Loucy (cell line): Measurements from ENCODE around the gene FREM2.

Experiments used
- H2AFZ ChIP-seq: fragments of 200-600 bp; sonication (generic); 2 replicates; pipeline ENCODE4 v1.6.0; 2016; ENCODE audit warnings: antibody characterized with exemption, mild to moderate bottlenecking, low read length, moderate library complexity
- H3F3A ChIP-seq: fragments of 200-600 bp; 2 replicates; pipeline ENCODE4 v1.6.0; 2016; ENCODE audit warnings: antibody characterized with exemption, low read depth, mild to moderate bottlenecking
- H3K27me3 ChIP-seq: fragments of 200-600 bp; sonication (generic); 2 replicates; pipeline ENCODE4 v1.6.1; 2014; ENCODE audit warnings: low read length, mild to moderate bottlenecking; ENCODE audit not compliant: insufficient read depth, poor library complexity, severe bottlenecking
- H3K36me3 ChIP-seq: fragments of 200-600 bp; sonication (generic); 2 replicates; pipeline ENCODE4 v1.6.1; 2016; ENCODE audit warnings: low read length; ENCODE audit not compliant: insufficient read depth
- H3K4me1 ChIP-seq: fragments of 200-600 bp; sonication (generic); 2 replicates; pipeline ENCODE4 v1.5.1; 2014; ENCODE audit warnings: low read length, mild to moderate bottlenecking; ENCODE audit not compliant: insufficient read depth, poor library complexity, severe bottlenecking
- H3K4me2 ChIP-seq: fragments of 200-600 bp; sonication (generic); 2 replicates; pipeline ENCODE4 v1.6.0; 2014; ENCODE audit warnings: antibody characterized with exemption, low read length, low read depth, mild to moderate bottlenecking; ENCODE audit not compliant: poor library complexity, severe bottlenecking
- H3K4me3 ChIP-seq: fragments of 200-600 bp; sonication (generic); 2 replicates; pipeline ENCODE4 v1.5.1; 2014; ENCODE audit warnings: low read length, mild to moderate bottlenecking, mixed read lengths; ENCODE audit not compliant: poor library complexity, severe bottlenecking
- H3K79me2 ChIP-seq: fragments of 200-600 bp; sonication (generic); 2 replicates; pipeline ENCODE4 v1.6.1; 2014; ENCODE audit warnings: low read length; ENCODE audit not compliant: insufficient read depth
- H3K9ac ChIP-seq: fragments of 200-600 bp; sonication (generic); 2 replicates; pipeline ENCODE4 v1.6.0; 2014; ENCODE audit warnings: mild to moderate bottlenecking, low read depth, low read length, moderate library complexity; ENCODE audit not compliant: poor library complexity, severe bottlenecking
- H3K9me2 ChIP-seq: fragments of 200-600 bp; sonication (generic); replicated peaks from 2 replicates; pipeline ENCODE4 v1.6.1; 2016; ENCODE audit warnings: low read depth, low read length, mixed read lengths
- H3K9me3 ChIP-seq: fragments of 200-600 bp; sonication (generic); 2 replicates; pipeline ENCODE4 v1.6.1; 2014; ENCODE audit warnings: mild to moderate bottlenecking, antibody characterized with exemption, low read length, low read depth; ENCODE audit not compliant: insufficient read depth
- H4K20me1 ChIP-seq: fragments of 200-600 bp; sonication (generic); 2 replicates; pipeline ENCODE4 v1.6.0; 2014; ENCODE audit warnings: antibody characterized with exemption, low read length, mild to moderate bottlenecking; ENCODE audit not compliant: insufficient read depth, poor library complexity, severe bottlenecking
- EZH2phosphoT487 ChIP-seq: fragments of 200-600 bp; IDR thresholded peaks from 2 replicates; pipeline ENCODE4 v1.6.1; 2018; ENCODE audit warnings: antibody characterized with exemption, mild to moderate bottlenecking, moderate library complexity, borderline replicate concordance
- TF ChIP-seq, protein P1 (sequence below): fragments of 200-600 bp; sonication (generic); conservative IDR thresholded peaks from 2 replicates; pipeline ENCODE4 v1.5.1; 2014; ENCODE audit warnings: mild to moderate bottlenecking, antibody characterized with exemption, low read length

FREM2 gene

DNA sequence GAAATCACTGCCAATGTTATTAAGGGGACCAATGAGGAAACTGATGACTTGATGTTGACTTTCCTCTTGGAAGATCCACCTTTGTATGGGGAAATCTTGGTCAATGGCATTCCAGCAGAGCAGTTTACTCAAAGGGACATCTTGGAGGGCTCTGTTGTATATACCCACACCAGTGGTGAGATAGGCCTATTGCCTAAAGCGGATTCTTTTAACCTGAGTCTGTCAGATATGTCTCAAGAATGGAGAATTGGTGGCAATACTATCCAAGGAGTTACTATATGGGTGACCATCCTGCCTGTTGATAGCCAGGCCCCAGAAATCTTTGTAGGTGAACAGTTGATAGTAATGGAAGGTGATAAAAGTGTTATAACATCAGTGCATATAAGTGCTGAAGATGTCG lies 3.4 kb downstream of the FREM2 start:
- TF ChIP-seq, protein P1, sequence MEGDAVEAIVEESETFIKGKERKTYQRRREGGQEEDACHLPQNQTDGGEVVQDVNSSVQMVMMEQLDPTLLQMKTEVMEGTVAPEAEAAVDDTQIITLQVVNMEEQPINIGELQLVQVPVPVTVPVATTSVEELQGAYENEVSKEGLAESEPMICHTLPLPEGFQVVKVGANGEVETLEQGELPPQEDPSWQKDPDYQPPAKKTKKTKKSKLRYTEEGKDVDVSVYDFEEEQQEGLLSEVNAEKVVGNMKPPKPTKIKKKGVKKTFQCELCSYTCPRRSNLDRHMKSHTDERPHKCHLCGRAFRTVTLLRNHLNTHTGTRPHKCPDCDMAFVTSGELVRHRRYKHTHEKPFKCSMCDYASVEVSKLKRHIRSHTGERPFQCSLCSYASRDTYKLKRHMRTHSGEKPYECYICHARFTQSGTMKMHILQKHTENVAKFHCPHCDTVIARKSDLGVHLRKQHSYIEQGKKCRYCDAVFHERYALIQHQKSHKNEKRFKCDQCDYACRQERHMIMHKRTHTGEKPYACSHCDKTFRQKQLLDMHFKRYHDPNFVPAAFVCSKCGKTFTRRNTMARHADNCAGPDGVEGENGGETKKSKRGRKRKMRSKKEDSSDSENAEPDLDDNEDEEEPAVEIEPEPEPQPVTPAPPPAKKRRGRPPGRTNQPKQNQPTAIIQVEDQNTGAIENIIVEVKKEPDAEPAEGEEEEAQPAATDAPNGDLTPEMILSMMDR = no peak
- TF ChIP-seq EZH2phosphoT487 = no peak
- H3K4me2 ChIP-seq = no peak overlapping the region
- no peaks in the 10 kb centered on the region for H4K20me1 ChIP-seq
- peaks cover 6% of the 10 kb centered on the region; the same call in 1 of the 2 replicates for H3K9me3 ChIP-seq
- no peak overlapping the region for H3K4me3 ChIP-seq
- no peaks in the 10 kb centered on the region for H3K4me1 ChIP-seq
- no peak overlapping the region for H3K9ac ChIP-seq
- H3K9me2 ChIP-seq = no peaks in the 10 kb centered on the region
- no peaks in the 10 kb centered on the region for H3F3A ChIP-seq
- H3K79me2 ChIP-seq = no peaks in the 10 kb centered on the region
- H2AFZ ChIP-seq = no peak overlapping the region
- no peaks in the 10 kb centered on the region for H3K27me3 ChIP-seq
- no peaks in the 10 kb centered on the region for H3K36me3 ChIP-seq

DNA sequence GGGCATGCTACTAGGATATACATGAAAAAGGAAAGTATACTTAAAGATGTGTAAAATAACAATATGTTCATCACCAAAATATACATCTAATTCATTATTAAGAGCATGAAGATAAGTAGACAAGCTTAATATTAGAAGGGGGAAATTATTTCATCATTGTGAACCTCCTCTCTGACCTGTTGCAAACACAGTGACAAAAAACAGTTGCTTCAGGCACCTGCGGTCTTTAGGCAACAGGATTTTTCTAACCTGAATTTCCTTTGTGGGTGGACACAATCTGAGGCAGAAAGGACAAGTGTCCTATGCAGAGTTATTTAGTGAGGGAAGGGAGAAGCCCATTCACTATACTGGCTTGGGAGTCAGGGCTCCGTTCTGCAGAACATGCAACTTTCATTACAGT lies 6.3 kb downstream of the FREM2 start:
- no peak for TF ChIP-seq EZH2phosphoT487
- TF ChIP-seq, protein P1 = no peak
- Histone ChIP-seq H3K4me3 (no peak overlapping the region), H3K9ac (no peak overlapping the region), H3K36me3 (no peaks in the 10 kb centered on the region), H3K27me3 (no peaks in the 10 kb centered on the region), H3K4me1 (no peaks in the 10 kb centered on the region), H3K9me2 (no peaks in the 10 kb centered on the region), H3K79me2 (no peaks in the 10 kb centered on the region), H4K20me1 (no peaks in the 10 kb centered on the region), H3F3A (no peaks in the 10 kb centered on the region), H2AFZ (no peak overlapping the region), H3K9me3 (peaks cover 6% of the 10 kb centered on the region; the same call in 1 of the 2 replicates), H3K4me2 (no peak overlapping the region)

DNA sequence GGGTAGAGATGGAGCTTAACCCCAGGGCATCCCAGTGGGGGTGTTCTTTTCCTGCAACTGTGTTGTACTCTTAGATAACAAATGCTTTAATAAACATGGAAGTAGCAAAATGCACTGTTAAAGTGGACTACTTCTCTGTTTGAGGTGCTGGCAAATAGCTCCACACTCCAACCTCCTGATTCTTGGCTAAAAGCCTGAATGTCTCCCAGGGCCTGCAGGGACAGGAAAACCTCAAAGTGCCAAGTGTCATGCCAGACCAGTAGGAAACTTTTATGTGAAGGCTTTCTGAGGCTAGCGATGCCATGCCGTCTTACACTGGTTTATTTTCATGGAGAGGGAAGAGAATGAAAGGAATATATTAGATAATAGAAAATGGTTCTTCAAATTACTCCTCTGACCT lies 6.8 kb downstream of the FREM2 start:
- no peaks in the 10 kb centered on the region for H3K4me1 ChIP-seq
- H3K36me3 ChIP-seq = no peaks in the 10 kb centered on the region
- H3K4me3 ChIP-seq = no peak overlapping the region
- TF ChIP-seq EZH2phosphoT487 = no peak
- TF ChIP-seq, protein P1 = no peak
- H3K9me3 ChIP-seq = peaks cover 6% of the 10 kb centered on the region; the same call in 1 of the 2 replicates
- no peaks in the 10 kb centered on the region for H3K9me2 ChIP-seq
- H3F3A ChIP-seq = no peaks in the 10 kb centered on the region
- H3K4me2 ChIP-seq = no peak overlapping the region
- H3K27me3 ChIP-seq = no peaks in the 10 kb centered on the region
- H2AFZ ChIP-seq = no peak overlapping the region
- H3K79me2 ChIP-seq = no peaks in the 10 kb centered on the region
- no peaks in the 10 kb centered on the region for H4K20me1 ChIP-seq
- H3K9ac ChIP-seq = no peak overlapping the region
